Transverse colon (tissue), 4 donors: Measurements from ENCODE around the gene CRADD.
A peak's percentile ranks its signal among the peaks of the same experiment; 100 is the strongest.

Experiments
- CTCF ChIP-seq, 5 experiments: fragments of 200-600 bp in 3 of 5; fragments of 450-650 bp in 2 of 5; sonication (generic) in 3 of 5; IDR thresholded peaks; 1 replicate in 2 of 5; 2 replicates in 3 of 5; pipeline ENCODE4 v1.5.1; 2016 to 2017; ENCODE audit warnings: antibody characterized with exemption in 5 of 5, inconsistent platforms in 3 of 5, mild to moderate bottlenecking in 2 of 5, moderate library complexity in 1 of 5
- POLR2A ChIP-seq: fragments of 450-650 bp; IDR thresholded peaks from one replicate; pipeline ENCODE4 v1.6.1; 2016; ENCODE audit warnings: antibody characterized with exemption, mild to moderate bottlenecking, moderate library complexity
- POLR2AphosphoS5 ChIP-seq, 3 donors: sonication (generic); formaldehyde crosslinking; IDR thresholded peaks; one replicate each; pipeline ENCODE4 v1.6.1; 2016; ENCODE audit warnings: antibody characterized with exemption in 3 of 3

DNA sequence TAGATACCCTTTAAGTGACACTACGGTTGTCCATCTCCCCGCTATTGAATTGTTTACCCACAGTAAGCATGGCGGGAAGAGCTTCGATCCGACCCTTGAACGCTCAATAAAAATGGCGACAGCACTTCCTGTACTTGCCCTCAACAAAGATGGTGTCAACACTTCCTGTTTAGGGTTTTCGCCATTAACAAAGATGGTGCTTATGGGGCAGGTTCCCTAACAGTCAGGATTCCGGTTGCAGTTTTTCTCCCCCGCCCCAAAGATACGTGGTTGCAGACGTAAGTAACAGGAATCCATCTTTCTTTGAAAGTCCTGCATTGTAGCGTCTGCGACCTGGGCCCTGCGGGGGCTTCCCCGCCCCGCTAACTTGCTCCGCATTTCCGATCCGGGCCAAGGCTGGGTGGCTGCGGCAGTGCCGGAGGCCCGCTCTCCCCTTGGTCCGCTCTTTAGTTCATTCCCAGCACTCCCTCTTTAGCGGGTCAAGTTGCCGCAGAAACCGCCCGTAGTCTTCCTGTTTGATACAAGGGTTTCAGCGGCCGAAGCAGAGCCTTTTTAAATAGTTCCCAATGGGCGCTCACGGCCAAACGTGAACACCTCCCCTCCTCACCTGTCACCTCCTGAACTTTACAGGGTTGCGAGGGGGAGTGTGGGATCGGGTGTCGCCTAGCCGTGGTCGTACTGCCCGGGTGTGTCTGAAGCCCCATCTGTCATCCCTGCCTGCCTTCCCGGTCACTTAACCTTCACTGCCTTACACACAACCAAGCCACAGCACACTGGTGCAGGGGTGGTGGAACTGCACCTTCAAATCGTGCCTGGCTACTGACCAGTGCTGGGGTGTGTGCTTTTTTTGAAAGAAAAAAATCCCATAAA is at the start of gene CRADD:
- TF ChIP-seq POLR2A (peak; percentile 79), CTCF (IDR thresholded peaks at IDR 0.05) (peak in 2 of 5 experiments; percentile 22 to 32), POLR2AphosphoS5 (IDR thresholded peaks at IDR 0.05) (peak; percentile 81 to 82 (median 82))
